Measurements from ENCODE around the gene TPTE.
"Not testable (repeated sequence)": the region's sequence is repeated elsewhere in the genome, so short reads cannot be mapped to it uniquely, and the experiment has no call there.

TPTE gene

DNA sequence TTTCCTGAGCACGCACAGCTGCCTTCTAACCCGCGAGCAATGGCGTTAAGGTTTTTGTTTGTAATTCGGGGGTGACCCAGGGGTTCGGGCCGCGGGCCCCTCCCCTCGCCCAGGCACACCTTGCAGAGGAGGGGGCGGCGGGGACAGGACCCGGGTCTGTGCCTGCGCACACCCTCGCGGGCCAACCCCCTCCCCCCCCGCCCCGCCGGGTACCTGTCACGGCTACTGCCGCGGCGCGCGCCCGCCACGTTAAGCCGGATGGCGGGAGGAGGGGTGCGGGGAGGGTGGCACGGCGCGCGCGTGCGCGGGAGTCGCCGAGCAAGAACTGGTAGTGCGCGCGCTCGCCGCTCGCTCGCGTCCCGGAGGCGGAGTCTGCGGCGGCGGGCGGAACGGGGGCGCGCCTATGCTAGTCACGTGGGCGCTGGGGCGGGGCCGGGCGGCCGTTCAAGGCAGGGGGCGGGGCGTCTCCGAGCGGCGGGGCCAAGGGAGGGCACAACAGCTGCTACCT lies at the start of gene TPTE:
Gene TPTE, plus strand, starts transcription at position 493 of the 508 bp plus-strand sequence. CDS start 17,141 bp downstream, outside the sequence.
- DNase-seq (ENCODE audit: low read depth in 2 of 2), result no peak

DNA sequence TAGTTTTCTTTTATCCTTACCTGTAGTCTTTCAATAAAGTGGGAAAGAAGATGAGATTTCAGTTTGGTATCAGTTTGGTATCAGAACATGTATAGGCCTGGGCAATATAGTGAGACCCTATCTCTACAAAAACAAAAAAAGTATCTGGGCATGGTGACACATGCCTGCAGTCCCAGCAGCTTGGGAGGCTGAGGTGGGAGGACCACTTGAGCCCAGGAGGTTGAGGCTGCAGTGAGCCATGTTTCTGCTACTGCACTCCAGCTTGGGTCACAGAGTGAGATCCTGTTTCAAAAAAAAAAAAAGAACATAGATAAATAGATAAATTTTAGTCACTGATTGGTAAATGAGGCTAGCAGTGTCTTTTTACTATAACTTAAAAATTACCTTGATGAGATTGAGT lies 49.4 kb upstream of the TPTE start:
- not testable (repeated sequence) for DNase-seq (ENCODE audit: low read depth in 2 of 2)

DNA sequence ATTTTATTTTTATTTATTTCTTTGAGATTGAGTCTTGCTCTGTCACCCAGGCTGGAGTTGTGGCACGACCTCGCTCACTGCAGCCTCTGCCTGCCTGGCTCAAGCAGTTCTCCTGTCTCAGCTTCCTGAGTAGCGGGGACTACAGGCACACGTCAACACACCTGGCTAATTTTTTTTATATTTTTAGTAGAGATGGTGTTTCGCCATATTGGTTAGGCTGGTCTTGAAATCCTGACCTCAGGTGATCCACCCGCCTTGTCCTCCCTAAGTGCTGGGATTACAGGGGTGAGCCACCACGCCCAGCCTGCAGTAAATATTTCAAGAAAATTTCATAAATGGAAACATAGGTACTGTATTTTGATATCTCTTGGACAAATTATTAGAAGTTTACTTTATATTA lies 43.6 kb upstream of the TPTE start:
- DNase-seq (ENCODE audit: low read depth in 2 of 2), result not testable (repeated sequence)

DNA sequence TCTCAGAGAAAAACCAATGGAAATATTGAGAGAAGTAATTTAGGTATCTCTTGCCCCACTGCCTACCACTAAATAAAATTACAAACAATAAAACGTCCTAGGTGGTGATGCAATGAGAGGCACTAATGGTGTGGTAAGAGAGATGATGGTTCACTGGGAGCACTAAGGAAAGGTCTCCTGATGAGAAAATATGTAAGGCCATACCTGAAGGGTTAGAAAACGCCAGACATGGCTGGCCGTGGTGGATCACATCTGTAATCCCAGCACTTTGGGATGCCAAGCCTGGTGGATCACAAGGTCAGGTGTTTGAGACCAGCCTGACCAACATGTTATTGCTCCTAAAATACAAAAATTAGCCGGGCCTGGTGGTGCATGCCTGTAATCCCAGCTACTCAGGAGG lies 41.5 kb upstream of the TPTE start:
- DNase-seq (ENCODE audit: low read depth in 2 of 2), result not testable (repeated sequence)

- DNase-seq (ENCODE audit: low read depth in 2 of 2), result not testable (repeated sequence)
These were observed 36.5 kb upstream of the TPTE start for GRCh38 chr21:10484864-10485263.

- not testable (repeated sequence) for DNase-seq (ENCODE audit: low read depth in 2 of 2)
These were observed 30.9 kb upstream of the TPTE start for GRCh38 chr21:10490453-10490852.

- DNase-seq (ENCODE audit: low read depth in 2 of 2), result no peak
These were observed 10.3 kb upstream of the TPTE start for GRCh38 chr21:10511116-10511515.

DNA sequence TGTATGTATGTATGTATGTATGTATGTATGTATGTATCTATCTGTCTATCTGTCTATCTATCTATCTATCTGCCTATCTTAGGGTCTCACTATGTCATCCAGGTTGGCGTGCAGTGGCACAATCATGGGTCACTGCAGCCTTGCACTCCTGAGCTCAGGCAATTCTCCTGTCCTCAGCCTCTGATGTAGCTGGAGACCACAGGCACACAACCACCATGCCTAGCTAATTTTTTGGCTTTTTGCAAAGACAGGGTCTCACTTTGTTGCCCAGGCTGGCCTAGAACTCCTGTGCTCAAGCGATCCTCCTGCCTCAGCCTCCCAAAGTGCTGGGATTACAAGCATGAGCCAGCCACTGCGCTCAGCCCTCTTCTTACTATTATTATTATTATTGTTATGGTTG lies 4.5 kb upstream of the TPTE start:
- not testable (repeated sequence) for DNase-seq (ENCODE audit: low read depth in 2 of 2)

- not testable (repeated sequence) for DNase-seq (ENCODE audit: low read depth in 2 of 2)
These were observed 3.5 kb upstream of the TPTE start for GRCh38 chr21:10517904-10518303.

- not testable (repeated sequence) for DNase-seq (ENCODE audit: low read depth in 2 of 2)
These were observed 585 bp downstream of the TPTE start for GRCh38 chr21:10521835-10522500.

DNA sequence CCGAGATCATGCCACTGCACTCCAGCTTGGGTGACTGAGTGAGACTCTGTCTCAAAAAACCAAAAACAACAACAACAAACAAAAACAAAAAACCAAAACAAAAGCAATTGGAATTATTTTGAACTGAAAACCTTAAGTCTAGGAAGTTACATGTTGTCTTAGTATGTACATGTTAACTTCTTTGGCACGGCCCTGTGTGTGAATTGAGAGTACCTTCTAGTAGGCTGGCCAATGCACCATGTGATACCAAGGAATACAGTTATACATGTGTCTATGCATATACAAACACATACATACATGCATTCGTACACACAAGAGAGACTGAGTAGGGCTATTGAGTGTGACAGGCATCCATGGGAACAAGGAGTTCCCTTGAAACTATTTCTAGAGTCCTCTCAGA lies 18.6 kb downstream of the TPTE start:
- DNase-seq (ENCODE audit: low read depth in 2 of 2), result no peak

DNA sequence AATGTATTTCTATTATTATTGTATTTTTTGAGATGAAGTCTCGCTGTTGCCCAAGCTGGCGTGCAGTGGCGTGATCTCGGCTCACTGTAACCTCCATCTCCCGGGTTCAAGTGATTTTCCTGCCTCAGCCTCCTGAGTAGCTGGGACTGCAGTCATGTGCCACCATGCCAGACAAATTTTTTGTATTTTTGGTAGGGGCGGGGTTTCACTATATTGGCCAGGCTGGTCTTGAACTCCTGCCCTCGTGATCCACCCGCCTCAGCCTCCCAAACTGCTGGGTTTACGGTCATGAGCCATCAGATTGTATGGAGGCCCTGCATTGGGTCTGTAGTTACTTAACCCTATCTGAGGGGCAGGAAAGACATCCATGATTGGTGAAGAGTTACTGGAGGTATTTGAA lies 23.0 kb downstream of the TPTE start:
- DNase-seq (ENCODE audit: low read depth in 2 of 2), result not testable (repeated sequence)

DNA sequence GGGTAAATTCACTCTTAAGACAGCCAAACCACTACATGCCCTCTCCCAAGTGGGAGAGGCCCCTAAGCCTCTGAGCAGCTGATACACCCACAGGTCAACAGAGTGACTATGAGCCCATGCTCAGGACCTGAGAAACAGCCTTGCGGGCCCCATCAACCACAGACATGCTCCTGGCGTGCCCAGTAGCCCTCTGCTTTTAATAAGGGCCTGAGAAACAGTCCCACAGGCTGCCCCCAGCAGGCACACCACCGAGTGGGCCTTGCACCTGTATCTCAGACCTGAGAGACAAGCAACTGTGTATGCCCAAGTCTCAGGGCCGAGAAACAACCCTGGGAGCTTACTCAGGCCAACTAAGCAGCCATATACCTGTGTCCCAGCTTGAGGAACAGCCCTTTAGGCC lies 26.5 kb downstream of the TPTE start:
- DNase-seq (ENCODE audit: low read depth in 2 of 2), result not testable (repeated sequence)

GRCh38 chr21:10548331-10548954 lies 27.1 kb downstream of the TPTE start:
- DNase-seq (ENCODE audit: low read depth in 2 of 2), result not testable (repeated sequence)

- not testable (repeated sequence) for DNase-seq (ENCODE audit: low read depth in 2 of 2)
These were observed 49.4 kb downstream of the TPTE start for GRCh38 chr21:10570803-10571202.

DNA sequence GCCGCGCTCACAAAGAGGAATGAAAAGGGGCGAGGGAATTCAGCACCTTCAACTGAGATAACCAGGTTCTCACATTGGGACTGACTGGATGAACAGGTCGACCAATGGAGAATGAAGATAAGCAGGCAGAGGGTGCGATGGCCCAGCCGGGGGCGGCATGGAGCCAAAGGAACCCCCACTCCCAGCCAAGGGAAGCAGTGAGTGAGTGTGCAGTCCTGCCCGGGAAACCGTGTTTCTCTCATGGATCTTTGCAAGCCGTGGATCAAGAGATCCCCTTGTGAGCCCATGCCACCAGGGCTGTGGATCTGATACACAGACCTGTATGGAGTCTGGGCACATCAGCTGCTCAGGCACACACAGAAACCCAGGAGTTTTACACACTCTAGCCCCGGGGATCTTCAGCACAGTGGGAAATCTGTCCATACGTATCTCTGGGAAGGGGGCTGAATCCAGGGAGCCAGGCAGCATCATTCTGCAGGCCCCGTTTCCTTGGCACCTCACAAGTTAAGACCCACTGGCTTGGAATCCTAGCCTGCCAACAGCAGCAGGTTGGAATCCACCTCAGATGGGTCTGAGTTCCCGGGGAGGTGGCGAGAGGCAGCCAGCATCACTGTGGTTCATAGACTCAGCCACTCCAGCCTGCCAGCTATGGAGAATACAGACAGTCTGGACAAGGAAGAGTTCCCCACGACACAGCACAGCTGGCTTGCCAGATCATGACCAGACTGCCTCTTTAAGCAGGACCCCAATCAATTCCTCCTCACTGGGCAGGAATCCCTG lies 53.3 kb downstream of the TPTE start:
- not testable (repeated sequence) for DNase-seq (ENCODE audit: low read depth in 2 of 2)

GRCh38 chr21:10575311-10575667 lies 53.9 kb downstream of the TPTE start:
- no peak for DNase-seq (ENCODE audit: low read depth in 2 of 2)

- DNase-seq (ENCODE audit: low read depth in 2 of 2), result not testable (repeated sequence)
These were observed 57.5 kb downstream of the TPTE start for GRCh38 chr21:10578910-10579309.

GRCh38 chr21:10589115-10589514 lies 67.7 kb downstream of the TPTE start:
- DNase-seq (ENCODE audit: low read depth in 2 of 2), result not testable (repeated sequence)

GRCh38 chr21:10607074-10607473 lies 85.7 kb downstream of the TPTE start:
- not testable (repeated sequence) for DNase-seq (ENCODE audit: low read depth in 2 of 2)

DNA sequence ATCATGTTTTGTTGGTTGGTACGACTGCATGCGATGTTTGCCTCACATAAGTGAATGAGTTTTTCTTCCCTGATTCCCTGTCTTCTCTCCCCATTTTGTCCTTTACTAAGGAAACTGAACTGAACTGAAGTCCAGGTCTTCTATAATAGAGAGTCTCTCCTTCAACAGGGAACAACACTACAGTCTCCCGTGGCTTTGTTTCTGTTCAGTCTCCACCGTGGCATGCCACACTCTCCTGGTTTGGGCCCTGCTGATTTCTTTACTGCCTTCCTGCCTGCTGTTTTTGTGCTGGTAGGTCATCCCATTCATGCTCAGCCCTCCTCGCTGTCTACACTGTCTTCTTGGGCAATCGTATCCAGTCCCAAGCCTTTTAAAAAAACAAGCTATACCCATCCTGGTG lies 92.9 kb downstream of the TPTE start:
- not testable (repeated sequence) for DNase-seq (ENCODE audit: low read depth in 2 of 2)

DNA sequence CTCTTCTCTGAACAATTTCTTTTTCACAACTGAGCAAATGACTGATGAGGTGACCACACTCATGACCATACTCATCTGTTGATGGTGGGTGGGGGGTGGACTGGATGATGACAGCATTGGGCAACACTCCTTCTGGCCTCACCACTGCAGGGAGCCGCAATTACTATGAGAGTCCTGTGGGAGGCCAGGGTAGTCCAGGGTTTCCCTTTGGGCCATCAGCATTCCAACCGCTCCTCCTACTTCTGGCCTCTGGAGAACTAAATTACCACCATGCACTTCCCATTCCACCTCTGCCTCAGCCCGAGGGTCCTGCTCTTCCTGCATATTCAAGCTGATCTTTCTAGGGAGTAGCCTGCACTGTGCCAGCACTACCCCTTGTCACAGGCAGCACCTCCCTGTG lies 94.7 kb downstream of the TPTE start:
- not testable (repeated sequence) for DNase-seq (ENCODE audit: low read depth in 2 of 2)
